HCT116 (cell line): Measurements from ENCODE around the gene FOXF1. TPM values are rescaled to one million over a fixed set of nuclear protein-coding genes. Genes with fewer than 3 reads are reported as not detected.

Experiments used
- ATAC-seq: fragments of 200-7000 bp; cut with Tn5 transposase; 2 replicates; pipeline ENCODE4 v1.9.1; 2020; ENCODE audit warnings: mild to moderate bottlenecking, moderate library complexity
- BruUV-seq: library from RNA; stranded (reverse); fragments of 400-500 nt; replicated peaks from 2 replicates; lab custom pipeline; 2021; lab: Mats Ljungman, UMichigan
- CTCF ChIA-PET: fragments of 300-600 bp; sonication (Branson Sonifier 250); formaldehyde crosslinking; loops from one replicate; lab custom pipeline; 2021; ENCODE audit warnings: antibody characterized with exemption; lab: Charles Lee
- POLR2A ChIA-PET: fragments of 300-600, 350-600 bp; sonication (Branson Sonifier 250); formaldehyde crosslinking; loops from one replicate; lab custom pipeline; 2021; ENCODE audit warnings: antibody characterized with exemption; lab: Charles Lee
- RAD21 ChIA-PET, 2 experiments: fragments of 300-600 bp; sonication (Branson Sonifier 250); formaldehyde crosslinking; loops; one replicate each; lab custom pipeline; 2023; ENCODE audit warnings: low total read pairs in 2 of 2; ENCODE audit not compliant: uncharacterized antibody in 2 of 2, unreplicated experiment in 2 of 2, low non-redundant PET in 1 of 2; lab: Charles Lee
- DNase-seq: peaks from one replicate; pipeline ENCODE4 v3.0.0-alpha.2; 2010; ENCODE audit warnings: low read depth, low spot score
- H2AFZ ChIP-seq: fragments of 200-600 bp; shearing (Covaris generic), sonication (generic); 2 replicates; pipeline ENCODE4 v1.6.1; 2017; ENCODE audit warnings: low read depth, mixed run types, mixed read lengths, antibody characterized with exemption, low read length; ENCODE audit not compliant: poor library complexity, severe bottlenecking
- H3K27ac ChIP-seq: 2 replicates; pipeline ENCODE4 v1.5.1; 2012; ENCODE audit warnings: low read depth, low read length
- H3K27me3 ChIP-seq: fragments of 200-600 bp; sonication (generic); 2 replicates; pipeline ENCODE4 v1.6.1; 2016; ENCODE audit warnings: mixed run types, low read length, mixed read lengths; ENCODE audit not compliant: insufficient read depth
- H3K36me3 ChIP-seq, 2 experiments: fragments of 200-500 bp in 1 of 2; fragments of 200-600 bp in 1 of 2; sonication (Bioruptor generic) in 1 of 2; sonication (generic) in 1 of 2; 2 replicates each; pipeline versions ENCODE4 v1.5.1 to v1.6.1; 2014 to 2016; ENCODE audit warnings: low read length in 2 of 2, inconsistent platforms in 1 of 2, mixed read lengths in 1 of 2, mixed run types in 1 of 2; ENCODE audit not compliant: insufficient read depth in 2 of 2, control insufficient read depth in 1 of 2
- H3K4me1 ChIP-seq, 2 experiments: fragments of 200-600 bp in 1 of 2; sonication (generic) in 1 of 2; 2 replicates each; pipeline versions ENCODE4 v1.5.1 to v1.6.1; 2012 to 2017; ENCODE audit warnings: low read length in 2 of 2, inconsistent platforms in 1 of 2, mild to moderate bottlenecking in 1 of 2, mixed read lengths in 1 of 2, mixed run types in 1 of 2, moderate library complexity in 1 of 2; ENCODE audit not compliant: insufficient read depth in 2 of 2, control insufficient read depth in 1 of 2
- H3K4me2 ChIP-seq: fragments of 200-600 bp; sonication (generic); 2 replicates; pipeline ENCODE4 v1.6.1; 2017; ENCODE audit warnings: mixed run types, low read length, mixed read lengths
- H3K4me3 ChIP-seq, 2 experiments: fragments of 200-600 bp in 1 of 2; sonication (generic) in 1 of 2; replicated peaks in 1 of 2; 2 replicates each; pipeline ENCODE4 v1.5.1; 2011 to 2016; ENCODE audit warnings: low read length in 2 of 2, control low read depth in 1 of 2, low read depth in 1 of 2, mild to moderate bottlenecking in 1 of 2, mixed read lengths in 1 of 2, mixed run types in 1 of 2
- H3K79me2 ChIP-seq: fragments of 200-600 bp; sonication (generic); 2 replicates; pipeline ENCODE4 v1.6.1; 2017; ENCODE audit warnings: mild to moderate bottlenecking, mixed run types, low read length, moderate library complexity, mixed read lengths; ENCODE audit not compliant: insufficient read depth
- H3K9ac ChIP-seq: fragments of 200-600 bp; sonication (generic); 2 replicates; pipeline ENCODE4 v1.6.1; 2016; ENCODE audit warnings: low read length, mixed read lengths
- H3K9me2 ChIP-seq: fragments of 200-600 bp; sonication (generic), shearing (Covaris generic); 2 replicates; pipeline ENCODE4 v1.6.1; 2017; ENCODE audit warnings: mixed run types, mild to moderate bottlenecking, moderate library complexity; ENCODE audit not compliant: insufficient read depth
- H3K9me3 ChIP-seq, 2 experiments: fragments of 200-500 bp in 1 of 2; fragments of 200-600 bp in 1 of 2; sonication (Bioruptor generic) in 1 of 2; sonication (generic) in 1 of 2; 2 replicates each; pipeline ENCODE4 v1.6.1; 2014 to 2017; ENCODE audit warnings: low read length in 2 of 2, mixed read lengths in 2 of 2, inconsistent platforms in 1 of 2, low read depth in 1 of 2, mild to moderate bottlenecking in 1 of 2, mixed run types in 1 of 2, moderate library complexity in 1 of 2; ENCODE audit not compliant: control insufficient read depth in 1 of 2, insufficient read depth in 1 of 2
- H4K20me1 ChIP-seq: fragments of 200-600 bp; sonication (generic), shearing (Covaris generic); 2 replicates; pipeline ENCODE4 v1.6.1; 2017; ENCODE audit warnings: mixed run types, mild to moderate bottlenecking, moderate library complexity; ENCODE audit not compliant: insufficient read depth
- CBX3 ChIP-seq: IDR thresholded peaks from 2 replicates; pipeline ENCODE4 v1.6.1; 2012; ENCODE audit warnings: low read depth
- EGR1 ChIP-seq: IDR thresholded peaks from 2 replicates; pipeline ENCODE4 v1.6.1; 2012; ENCODE audit warnings: low read depth
- ELF1 ChIP-seq: IDR thresholded peaks from 2 replicates; pipeline ENCODE4 v1.6.1; 2012; ENCODE audit warnings: low read depth, borderline replicate concordance
- EZH2 ChIP-seq: fragments of 200-600 bp; sonication (generic); IDR thresholded peaks from 2 replicates; pipeline ENCODE4 v1.6.1; 2017; ENCODE audit warnings: antibody characterized with exemption, mixed run types
- EZH2phosphoT487 ChIP-seq: fragments of 200-600 bp; IDR thresholded peaks from 2 replicates; pipeline ENCODE4 v1.6.1; 2018; ENCODE audit warnings: antibody characterized with exemption, borderline replicate concordance
- FOSL1 ChIP-seq: IDR thresholded peaks from 2 replicates; pipeline ENCODE4 v1.6.1; 2012; ENCODE audit warnings: low read depth
- MAX ChIP-seq: IDR thresholded peaks from 2 replicates; pipeline ENCODE4 v1.6.1; 2012
- POLR2A ChIP-seq: IDR thresholded peaks from 2 replicates; pipeline ENCODE4 v1.7.0; 2011; ENCODE audit warnings: borderline replicate concordance; ENCODE audit not compliant: insufficient read depth, insufficient read length; ENCODE audit errors: extremely low read depth
- SIN3A ChIP-seq: IDR thresholded peaks from 2 replicates; pipeline ENCODE4 v1.6.1; 2012; ENCODE audit warnings: low read depth
- SRF ChIP-seq: IDR thresholded peaks from 2 replicates; pipeline ENCODE4 v1.6.1; 2012; ENCODE audit warnings: low read depth
- TCF7L2 ChIP-seq: IDR thresholded peaks from 2 replicates; pipeline ENCODE4 v1.7.0; 2011; ENCODE audit warnings: borderline replicate concordance, inconsistent platforms; ENCODE audit not compliant: insufficient read depth, insufficient read length; ENCODE audit errors: extremely low read depth
- ZFX ChIP-seq: fragments of 450-650 bp; IDR thresholded peaks from 2 replicates; pipeline ENCODE4 v1.6.1; 2017
- intact Hi-C: fragments of 100-400 bp; cut with micrococcal nuclease; formaldehyde crosslinking; loops from 2 replicates; pipeline ENCODE4 v1.10.0; 2022
- total RNA-seq: library from RNA; stranded (reverse); gene quantifications from one replicate; pipeline ENCODE4 v1.2.1, GENCODE V29; 2021; ENCODE audit not compliant: unreplicated experiment
- TF ChIP-seq, protein P1 (sequence below): IDR thresholded peaks from 2 replicates; pipeline ENCODE4 v1.6.1; 2012; ENCODE audit warnings: low read depth
- TF ChIP-seq, protein P2 (sequence below), 3 experiments: fragments of 200-600 bp in 1 of 3; sonication (generic) in 1 of 3; IDR thresholded peaks in 2 of 3; conservative IDR thresholded peaks in 1 of 3; 2 replicates each; pipeline ENCODE4 v1.5.1; 2012 to 2017; ENCODE audit warnings: low read depth in 2 of 3, low read length in 2 of 3, antibody characterized with exemption in 1 of 3, borderline replicate concordance in 1 of 3, control low read depth in 1 of 3, mild to moderate bottlenecking in 1 of 3, mixed read lengths in 1 of 3, mixed run types in 1 of 3, moderate library complexity in 1 of 3; ENCODE audit not compliant: insufficient read depth in 1 of 3

The FOXF1 gene
- total RNA-seq, 1 experiment from 2014 or later = 2.4 TPM

DNA sequence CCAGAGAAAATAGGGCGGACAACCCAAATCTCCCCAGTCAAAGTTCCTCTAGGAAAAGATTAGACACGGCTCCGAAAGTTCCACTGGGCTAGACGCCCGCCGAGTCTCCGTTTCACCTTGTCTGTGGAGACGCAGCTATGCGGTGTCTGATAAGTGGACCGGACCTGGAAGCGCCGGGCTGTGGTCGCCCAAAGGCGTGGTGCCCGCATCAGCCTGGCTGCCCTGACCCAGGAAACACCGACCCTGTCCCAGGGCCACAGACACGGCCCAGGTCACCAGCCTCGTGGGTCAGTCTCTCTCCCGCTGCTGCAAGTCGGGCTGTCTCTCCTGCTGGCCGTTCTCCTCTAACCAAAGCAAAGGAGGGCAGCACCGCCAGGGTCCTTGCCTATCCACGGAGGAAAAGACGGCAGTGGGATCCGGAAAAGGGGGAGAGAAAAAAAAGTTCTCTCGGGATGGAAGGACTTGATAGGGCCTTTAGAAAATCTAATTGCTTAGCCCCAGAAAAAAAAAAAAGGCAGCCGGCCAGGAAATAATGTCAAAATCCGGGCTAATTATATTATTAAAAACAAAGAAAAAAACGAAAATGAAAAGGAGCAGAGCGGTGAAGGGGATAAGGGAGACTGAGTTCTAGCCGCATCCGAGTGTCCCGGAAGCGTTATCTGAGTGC lies 13.9 kb upstream of the FOXF1 start:
- Histone ChIP-seq H3K4me3 (no peak overlapping the region), H2AFZ (no peak overlapping the region), H3K36me3 (no peaks in the 10 kb centered on the region), H3K27me3 (peaks cover 34% of the 10 kb centered on the region), H3K9me2 (no peaks in the 10 kb centered on the region), H3K9ac (no peak overlapping the region), H3K27ac (no peak overlapping the region), H4K20me1 (no peaks in the 10 kb centered on the region), H3K79me2 (no peaks in the 10 kb centered on the region), H3K4me1 (no peaks in the 10 kb centered on the region), H3K9me3 (no peaks in the 10 kb centered on the region), H3K4me2 (no peak overlapping the region)
- intact Hi-C loops = no loop called here
- POLR2A ChIA-PET = no interaction called here
- RAD21 ChIA-PET = no interaction called here
- TF ChIP-seq ELF1 = no peak
- no peak for TF ChIP-seq POLR2A
- TF ChIP-seq, protein P1, sequence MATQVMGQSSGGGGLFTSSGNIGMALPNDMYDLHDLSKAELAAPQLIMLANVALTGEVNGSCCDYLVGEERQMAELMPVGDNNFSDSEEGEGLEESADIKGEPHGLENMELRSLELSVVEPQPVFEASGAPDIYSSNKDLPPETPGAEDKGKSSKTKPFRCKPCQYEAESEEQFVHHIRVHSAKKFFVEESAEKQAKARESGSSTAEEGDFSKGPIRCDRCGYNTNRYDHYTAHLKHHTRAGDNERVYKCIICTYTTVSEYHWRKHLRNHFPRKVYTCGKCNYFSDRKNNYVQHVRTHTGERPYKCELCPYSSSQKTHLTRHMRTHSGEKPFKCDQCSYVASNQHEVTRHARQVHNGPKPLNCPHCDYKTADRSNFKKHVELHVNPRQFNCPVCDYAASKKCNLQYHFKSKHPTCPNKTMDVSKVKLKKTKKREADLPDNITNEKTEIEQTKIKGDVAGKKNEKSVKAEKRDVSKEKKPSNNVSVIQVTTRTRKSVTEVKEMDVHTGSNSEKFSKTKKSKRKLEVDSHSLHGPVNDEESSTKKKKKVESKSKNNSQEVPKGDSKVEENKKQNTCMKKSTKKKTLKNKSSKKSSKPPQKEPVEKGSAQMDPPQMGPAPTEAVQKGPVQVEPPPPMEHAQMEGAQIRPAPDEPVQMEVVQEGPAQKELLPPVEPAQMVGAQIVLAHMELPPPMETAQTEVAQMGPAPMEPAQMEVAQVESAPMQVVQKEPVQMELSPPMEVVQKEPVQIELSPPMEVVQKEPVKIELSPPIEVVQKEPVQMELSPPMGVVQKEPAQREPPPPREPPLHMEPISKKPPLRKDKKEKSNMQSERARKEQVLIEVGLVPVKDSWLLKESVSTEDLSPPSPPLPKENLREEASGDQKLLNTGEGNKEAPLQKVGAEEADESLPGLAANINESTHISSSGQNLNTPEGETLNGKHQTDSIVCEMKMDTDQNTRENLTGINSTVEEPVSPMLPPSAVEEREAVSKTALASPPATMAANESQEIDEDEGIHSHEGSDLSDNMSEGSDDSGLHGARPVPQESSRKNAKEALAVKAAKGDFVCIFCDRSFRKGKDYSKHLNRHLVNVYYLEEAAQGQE = no peak
- no peak for TF ChIP-seq SRF
- no peak for TF ChIP-seq FOSL1
- TF ChIP-seq SIN3A = no peak
- no peak for TF ChIP-seq MAX
- TF ChIP-seq EGR1 = no peak
- TF ChIP-seq EZH2 = no peak
- TF ChIP-seq, protein P2, sequence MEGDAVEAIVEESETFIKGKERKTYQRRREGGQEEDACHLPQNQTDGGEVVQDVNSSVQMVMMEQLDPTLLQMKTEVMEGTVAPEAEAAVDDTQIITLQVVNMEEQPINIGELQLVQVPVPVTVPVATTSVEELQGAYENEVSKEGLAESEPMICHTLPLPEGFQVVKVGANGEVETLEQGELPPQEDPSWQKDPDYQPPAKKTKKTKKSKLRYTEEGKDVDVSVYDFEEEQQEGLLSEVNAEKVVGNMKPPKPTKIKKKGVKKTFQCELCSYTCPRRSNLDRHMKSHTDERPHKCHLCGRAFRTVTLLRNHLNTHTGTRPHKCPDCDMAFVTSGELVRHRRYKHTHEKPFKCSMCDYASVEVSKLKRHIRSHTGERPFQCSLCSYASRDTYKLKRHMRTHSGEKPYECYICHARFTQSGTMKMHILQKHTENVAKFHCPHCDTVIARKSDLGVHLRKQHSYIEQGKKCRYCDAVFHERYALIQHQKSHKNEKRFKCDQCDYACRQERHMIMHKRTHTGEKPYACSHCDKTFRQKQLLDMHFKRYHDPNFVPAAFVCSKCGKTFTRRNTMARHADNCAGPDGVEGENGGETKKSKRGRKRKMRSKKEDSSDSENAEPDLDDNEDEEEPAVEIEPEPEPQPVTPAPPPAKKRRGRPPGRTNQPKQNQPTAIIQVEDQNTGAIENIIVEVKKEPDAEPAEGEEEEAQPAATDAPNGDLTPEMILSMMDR (IDR thresholded peaks at IDR 0.05 in 2 of 3, conservative IDR thresholded peaks at IDR 0.05 in 1 of 3; ENCODE audit: borderline replicate concordance in 1 of 3, insufficient read depth in 1 of 3, low read depth in 2 of 3, low read length in 2 of 3) = no peak
- no peak for TF ChIP-seq EZH2phosphoT487
- no peak for TF ChIP-seq TCF7L2
- no peak for TF ChIP-seq CBX3
- no peak for TF ChIP-seq ZFX
- no TSS peak for BruUV-seq
- ATAC-seq = no peak
- DNase-seq = no peak
- CTCF ChIA-PET = no interaction called here
